Activated CD8-positive, alpha-beta memory T cell treated with anti-CD3 and anti-CD28 coated beads for 36 hours (primary cell): ENCODE data around the gene MGME1. TPM values are rescaled to one million over a fixed set of nuclear protein-coding genes. Genes with fewer than 3 reads are reported as not detected.
"Not testable (repeated sequence)": the region's sequence is repeated elsewhere in the genome, so short reads cannot be mapped to it uniquely, and the experiment has no call there.

Experiments used
- CTCF ChIA-PET: fragments of 350-600 bp; sonication (Branson Sonifier 250); formaldehyde crosslinking; loops from one replicate; lab custom pipeline; 2021; ENCODE audit warnings: antibody characterized with exemption; lab: Charles Lee
- POLR2A ChIA-PET: fragments of 350-600 bp; sonication (Branson Sonifier 250); formaldehyde crosslinking; loops from one replicate; lab custom pipeline; 2021; ENCODE audit warnings: antibody characterized with exemption; lab: Charles Lee
- total RNA-seq, 2 experiments: library from RNA; stranded (reverse); gene quantifications; one replicate each; pipeline ENCODE4 v1.2.3, GENCODE V29; 2021

MGME1 gene
- total RNA-seq, 2 experiments from 2014 or later, result 29.2 to 30.2 TPM

- ChIA-PET POLR2A (interaction anchor here (0.6 kb wide), 1 partner anchor 42 kb away, joined by 3 read pairs; no protein-coding TSS in a partner anchor), CTCF (no interaction called here)
Measured at GRCh38 chr20:17955302-17955701, 13.5 kb upstream of the MGME1 start.

GRCh38 chr20:17956099-17956685 lies 12.6 kb upstream of the MGME1 start:
- POLR2A ChIA-PET, result no interaction called here
- CTCF ChIA-PET, result interaction anchor here (0.8 to 0.9 kb wide), 2 partner anchors 11 to 14 kb away, joined by 3 to 6 read pairs; no protein-coding TSS in a partner anchor

GRCh38 chr20:17957505-17958363 lies 11.1 kb upstream of the MGME1 start:
- ChIA-PET CTCF (interaction anchor here (0.6 to 1.2 kb wide), 6 partner anchors 11 to 276 kb away, joined by 3 to 4 read pairs (median 3); partner anchors contain the start of genes RRBP1 and SNX5), POLR2A (interaction anchor here (0.6 to 1.0 kb wide), 4 partner anchors 14 to 388 kb away, joined by 3 to 8 read pairs (median 4); partner anchors contain the start of gene DSTN)

- ChIA-PET POLR2A (interaction anchor here (0.6 to 1.0 kb wide), 5 partner anchors 10 to 455 kb away, joined by 3 to 4 read pairs (median 3); partner anchors contain the start of gene DSTN), CTCF (interaction anchor here (0.6 to 1.2 kb wide), 3 partner anchors 19 to 39 kb away, joined by 3 to 4 read pairs (median 3); no protein-coding TSS in a partner anchor)
Measured at GRCh38 chr20:17958373-17959256, 10.2 kb upstream of the MGME1 start.

- ChIA-PET POLR2A (interaction anchor here (0.6 to 1.0 kb wide), 4 partner anchors 10 to 455 kb away, joined by 3 to 4 read pairs (median 4); no protein-coding TSS in a partner anchor), CTCF (no interaction called here)
Measured at GRCh38 chr20:17959257-17959627, 9.6 kb upstream of the MGME1 start.

GRCh38 chr20:17960400-17960885 lies 8.4 kb upstream of the MGME1 start:
- CTCF ChIA-PET, result interaction anchor here (0.8 kb wide), 1 partner anchor 61 kb away, joined by 3 read pairs; no protein-coding TSS in a partner anchor
- POLR2A ChIA-PET, result not testable (repeated sequence)

- ChIA-PET CTCF (no interaction called here), POLR2A (no interaction called here)
Measured at GRCh38 chr20:17960927-17961586, 7.8 kb upstream of the MGME1 start.

- CTCF ChIA-PET, result no interaction called here
- POLR2A ChIA-PET, result no interaction called here
Measured at GRCh38 chr20:17961587-17961940, 7.3 kb upstream of the MGME1 start.

- POLR2A ChIA-PET, result interaction anchor here (0.8 kb wide), 1 partner anchor 27 kb away, joined by 4 read pairs; no protein-coding TSS in a partner anchor
Measured at GRCh38 chr20:17963114-17963897, 5.5 kb upstream of the MGME1 start.

GRCh38 chr20:17964073-17964472 lies 4.7 kb upstream of the MGME1 start:
- CTCF ChIA-PET, result interaction anchor here (0.8 to 1.3 kb wide), 3 partner anchors 32 to 281 kb away, joined by 3 to 4 read pairs (median 3); no protein-coding TSS in a partner anchor
- POLR2A ChIA-PET, result interaction anchor here (0.8 kb wide), 1 partner anchor 26 kb away, joined by 4 read pairs; no protein-coding TSS in a partner anchor

More at GRCh38 chr20:17963114-17963897, 5.5 kb upstream of the MGME1 start:
- CTCF ChIA-PET, result interaction anchor here (0.8 to 1.3 kb wide), 2 partner anchors 32 to 280 kb away, joined by 3 to 4 read pairs; no protein-coding TSS in a partner anchor

GRCh38 chr20:17964632-17965031 lies 4.2 kb upstream of the MGME1 start:
- CTCF ChIA-PET, result interaction anchor here (1.1 to 1.4 kb wide), 3 partner anchors 31 to 283 kb away, joined by 3 read pairs; partner anchors contain the start of gene RRBP1
- POLR2A ChIA-PET, result no interaction called here

- POLR2A ChIA-PET, result interaction anchor here (0.7 to 0.9 kb wide), 7 partner anchors 14 to 460 kb away, joined by 3 to 7 read pairs (median 5); no protein-coding TSS in a partner anchor
- CTCF ChIA-PET, result interaction anchor here (0.7 to 1.4 kb wide), 4 partner anchors 31 to 310 kb away, joined by 3 read pairs; partner anchors contain the start of gene RRBP1
Measured at GRCh38 chr20:17965042-17965697, 3.6 kb upstream of the MGME1 start.

GRCh38 chr20:17966432-17967310 lies 2.1 kb upstream of the MGME1 start:
- ChIA-PET POLR2A (interaction anchor here (0.6 to 0.9 kb wide), 4 partner anchors 29 to 541 kb away, joined by 3 to 5 read pairs (median 4); partner anchors contain the start of gene SEC23B), CTCF (interaction anchor here (1.2 to 2.4 kb wide), 3 partner anchors 10 to 30 kb away, joined by 4 to 7 read pairs (median 6); no protein-coding TSS in a partner anchor)

GRCh38 chr20:17967521-17968365 lies 1.1 kb upstream of the MGME1 start:
- POLR2A ChIA-PET, result interaction anchor here (0.5 to 1.1 kb wide), 4 partner anchors 28 to 549 kb away, joined by 3 to 6 read pairs (median 4); partner anchors contain the start of gene DZANK1
- CTCF ChIA-PET, result interaction anchor here (0.8 to 2.4 kb wide), 5 partner anchors 11 to 28 kb away, joined by 3 to 7 read pairs (median 4); no protein-coding TSS in a partner anchor
